ENCODE results near the gene GRIN3A.
"Not testable (repeated sequence)": the region's sequence is repeated elsewhere in the genome, so short reads cannot be mapped to it uniquely, and the experiment has no call there.

Gene GRIN3A

DNA sequence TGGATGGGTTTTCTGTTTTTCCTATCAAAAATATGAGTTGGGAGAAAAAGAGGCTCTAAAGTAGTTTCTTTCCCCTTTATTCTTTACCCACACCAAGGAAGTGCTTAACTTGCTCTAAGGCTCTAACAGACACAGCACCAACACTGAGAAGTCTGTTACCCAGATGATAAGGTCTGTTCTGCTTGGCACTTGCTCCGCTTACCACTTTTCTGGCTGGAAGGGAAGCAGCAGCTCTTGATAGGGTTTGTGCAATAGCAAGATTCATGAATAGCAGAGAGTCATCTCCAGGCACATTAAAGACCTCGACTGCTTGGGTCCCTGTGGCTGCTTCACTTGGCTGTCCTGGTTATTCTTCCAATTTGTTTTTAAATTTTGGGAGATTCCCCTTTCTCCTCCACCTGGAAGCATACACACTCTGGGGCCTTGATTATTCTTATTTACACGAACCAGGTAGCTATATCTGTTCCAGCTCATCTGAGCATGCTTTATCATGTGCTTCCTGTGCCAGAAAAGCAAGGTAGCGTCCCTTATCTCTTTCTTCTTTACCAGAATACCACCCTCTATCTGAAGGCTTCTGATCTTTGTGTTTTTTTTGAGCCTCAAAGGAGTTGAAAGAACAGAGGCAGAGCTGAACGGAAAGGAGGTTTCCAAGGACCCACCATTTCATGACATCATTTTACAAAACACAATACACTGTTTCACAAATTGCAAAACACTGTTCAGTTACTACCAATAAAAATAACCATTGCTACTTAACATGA lies 168.5 kb downstream of the GRIN3A start:
- DNase-seq = no peak

DNA sequence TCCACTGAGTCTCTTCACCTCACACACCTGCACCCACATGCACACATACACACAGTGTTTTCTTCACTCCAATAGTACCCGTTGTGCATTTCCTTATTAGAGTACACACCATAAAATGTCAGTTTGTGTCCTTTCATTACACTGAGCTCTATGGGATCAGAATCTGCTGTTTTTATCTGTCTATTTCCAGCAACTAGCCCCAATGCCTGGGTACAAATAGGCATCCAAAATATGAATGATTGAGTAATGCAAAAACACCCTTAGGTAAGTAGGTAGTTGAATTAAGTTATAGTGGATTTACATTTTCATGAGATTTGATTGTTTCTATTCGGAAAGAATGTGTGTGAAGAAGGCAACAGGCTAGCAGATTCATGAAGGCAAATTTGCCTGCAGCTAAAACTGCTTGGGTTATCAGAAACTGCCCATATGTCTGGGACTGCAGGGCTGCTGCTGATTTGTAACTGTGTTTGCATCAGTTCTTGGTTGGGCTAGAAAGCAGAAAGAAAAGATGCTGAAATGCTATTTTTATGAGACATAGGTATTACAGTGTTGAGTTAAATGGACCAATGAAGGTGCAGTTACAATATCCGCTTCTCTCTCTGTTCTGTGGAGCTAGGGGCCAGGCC lies 170.6 kb downstream of the GRIN3A start:
- DNase-seq = no peak

DNA sequence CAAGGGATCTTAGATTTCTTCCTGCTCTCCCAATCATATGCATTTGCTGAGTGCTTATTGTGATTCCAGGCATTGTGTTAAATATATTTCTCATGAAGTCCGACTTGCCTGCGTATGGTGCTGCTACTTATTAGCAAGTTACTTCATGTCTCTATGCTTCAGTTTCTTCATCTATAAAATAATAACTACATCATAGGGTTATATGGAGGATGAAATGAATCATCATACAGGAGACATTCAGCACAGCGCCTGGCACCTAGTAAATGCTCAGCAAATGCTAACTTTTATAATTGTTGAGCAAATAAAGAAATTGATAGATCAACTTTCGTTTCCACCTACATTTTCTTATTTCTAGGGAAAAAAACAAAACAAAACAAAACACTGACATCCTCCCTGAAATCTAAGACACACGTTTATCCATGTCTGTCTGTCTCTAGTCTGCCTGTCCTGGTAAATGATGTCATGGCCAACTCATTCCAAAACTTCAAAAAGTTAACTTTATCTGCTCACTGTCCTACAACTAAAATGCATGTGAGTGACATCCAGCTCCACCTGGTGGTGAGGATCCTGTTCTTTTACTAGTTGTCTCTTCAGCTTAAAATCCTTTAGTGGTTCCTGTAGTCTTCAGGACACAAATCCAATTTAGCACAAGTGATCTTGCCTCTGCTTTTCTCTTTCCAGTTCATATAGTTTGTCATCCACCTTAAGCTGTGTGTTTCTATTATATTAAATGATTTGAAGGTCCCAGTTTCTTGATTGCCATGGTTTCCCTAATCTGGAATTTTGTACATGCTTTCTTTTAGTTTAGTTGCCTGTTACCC lies 171.3 kb downstream of the GRIN3A start:
- peak in 1 of 4 experiments; percentile 14 for DNase-seq

DNA sequence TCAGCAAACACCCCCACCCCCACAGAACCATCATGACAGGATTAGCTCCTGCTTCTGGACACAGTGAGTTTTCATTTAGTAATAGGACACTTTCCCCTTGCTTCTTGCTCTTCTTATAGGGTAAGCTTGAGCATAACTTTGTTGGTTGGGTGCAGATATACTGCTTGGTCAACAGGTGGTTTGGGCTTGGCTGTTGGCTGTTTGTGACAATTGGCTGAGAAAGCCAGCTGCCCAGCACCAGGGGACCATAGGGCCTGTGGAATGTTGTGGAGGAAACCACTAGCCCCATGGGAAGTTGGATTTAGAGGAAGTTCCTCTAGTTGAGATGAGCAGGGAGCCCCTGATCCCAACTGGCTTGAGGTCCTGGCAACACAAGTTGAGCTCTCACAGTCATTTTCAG lies 174.2 kb downstream of the GRIN3A start:
- no peak for DNase-seq

DNA sequence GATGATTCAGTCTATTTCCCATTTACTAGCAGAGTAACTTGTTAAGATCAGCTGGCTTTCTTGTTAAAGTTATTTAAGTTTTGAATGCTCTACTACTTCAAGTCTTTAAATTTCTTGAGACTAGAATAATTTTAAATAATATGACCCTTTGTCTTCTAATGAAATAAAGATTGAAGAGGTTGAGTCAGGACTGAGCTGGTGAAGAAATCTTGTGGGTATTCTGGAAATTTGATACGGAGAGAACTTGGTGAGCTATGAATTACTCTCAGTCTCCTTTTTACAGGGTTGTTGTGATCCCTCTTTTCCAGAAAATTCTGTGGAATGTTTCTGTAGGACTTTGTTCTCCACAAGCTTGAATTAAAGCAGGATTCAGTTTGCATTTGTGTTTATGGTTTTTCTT lies 175.5 kb downstream of the GRIN3A start:
- DNase-seq = no peak

DNA sequence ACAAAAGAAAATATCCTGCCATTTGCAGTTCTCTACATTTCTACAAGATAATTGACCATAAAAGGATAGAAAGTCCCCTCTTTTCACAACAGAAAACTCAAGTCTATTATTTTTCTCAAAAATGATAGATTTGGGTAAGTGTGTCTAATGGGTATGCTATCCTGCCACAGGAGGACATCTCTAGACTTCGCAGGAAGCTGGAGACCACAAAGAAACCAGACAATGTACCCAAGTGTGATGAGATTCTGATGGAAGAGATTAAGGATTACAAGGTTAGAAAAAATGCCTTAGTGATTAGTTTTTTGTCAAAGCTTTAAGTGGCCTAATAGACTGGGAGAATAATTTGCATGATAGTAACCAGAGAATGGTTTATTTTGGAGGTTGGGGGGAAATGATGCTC lies 176.7 kb downstream of the GRIN3A start:
- no peak for DNase-seq

DNA sequence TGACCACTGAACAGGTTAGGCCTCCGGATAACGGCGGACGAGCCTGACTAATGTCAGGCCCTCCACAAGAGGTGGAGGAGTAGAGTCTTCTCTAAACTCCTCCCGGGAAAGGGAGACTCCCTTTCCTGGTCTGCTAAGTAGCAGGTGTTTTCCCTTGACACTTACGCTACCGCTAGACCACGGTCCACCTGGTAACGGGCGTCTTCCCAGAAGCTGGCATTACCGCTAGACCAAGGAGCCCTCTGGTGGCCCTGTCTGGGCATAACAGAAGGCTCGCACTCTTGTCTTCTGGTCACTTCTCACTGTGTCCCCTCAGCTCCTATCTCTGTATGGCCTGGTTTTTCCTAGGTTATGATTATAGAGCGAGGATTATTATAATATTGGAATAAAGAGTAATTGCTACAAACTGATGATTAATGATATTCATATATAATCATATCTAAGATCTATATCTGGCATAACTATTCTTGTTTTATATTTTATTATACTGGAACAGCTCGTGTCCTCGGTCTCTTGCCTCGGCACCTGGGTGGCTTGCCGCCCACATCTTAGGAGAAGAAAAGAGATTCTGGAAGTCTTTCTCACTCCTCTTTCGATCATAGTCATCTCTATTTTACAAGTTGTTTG lies 188.9 kb downstream of the GRIN3A start:
- not testable (repeated sequence) for DNase-seq

DNA sequence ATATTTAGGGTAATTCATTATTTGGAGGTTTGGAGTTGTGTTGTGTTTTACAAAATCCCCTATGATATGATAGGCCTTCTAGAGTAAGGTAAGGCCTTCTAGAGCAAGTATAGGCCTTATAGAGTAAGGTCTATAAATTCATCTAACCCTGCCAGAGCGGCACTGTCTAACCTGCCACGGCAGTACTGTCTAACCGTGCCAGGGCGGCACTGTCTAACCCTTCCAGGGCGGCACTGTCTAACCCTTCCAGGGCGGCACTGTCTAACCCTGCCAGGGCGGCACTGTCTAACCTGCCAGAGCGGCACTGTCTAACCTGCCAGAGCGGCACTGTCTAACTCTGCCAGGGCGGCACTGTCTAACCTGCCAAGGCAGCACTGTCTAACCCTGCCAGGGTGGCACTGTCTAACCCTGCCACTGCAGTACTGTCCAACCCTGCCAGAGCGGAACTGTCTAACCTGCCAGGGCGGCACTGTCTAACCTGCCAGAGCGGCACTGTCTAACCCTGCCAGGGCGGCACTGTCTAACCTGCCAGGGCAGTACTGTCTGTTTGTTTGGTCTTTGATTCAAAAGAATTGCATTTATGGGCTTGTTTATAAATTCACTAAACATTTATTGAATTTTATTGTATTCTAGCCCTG lies 195.2 kb downstream of the GRIN3A start:
- DNase-seq = no peak

DNA sequence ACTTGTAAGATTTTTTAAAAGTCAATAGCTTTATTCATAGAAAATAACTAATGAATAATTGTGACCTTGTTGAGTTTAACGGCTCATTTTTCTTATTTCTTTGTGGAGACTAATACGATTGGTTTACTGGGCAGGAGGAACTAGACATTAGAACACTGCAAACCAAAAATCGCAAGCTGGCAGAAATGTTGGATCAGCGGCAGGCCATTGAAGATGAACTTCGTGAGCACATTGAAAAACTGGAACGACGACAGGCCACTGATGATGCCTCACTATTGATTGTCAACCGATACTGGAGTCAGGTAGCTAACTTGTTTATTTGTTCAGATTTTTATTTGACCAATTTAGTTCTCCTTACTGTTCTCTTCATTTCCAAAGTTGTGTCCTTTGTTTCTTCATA lies 198.4 kb downstream of the GRIN3A start:
- no peak for DNase-seq

DNA sequence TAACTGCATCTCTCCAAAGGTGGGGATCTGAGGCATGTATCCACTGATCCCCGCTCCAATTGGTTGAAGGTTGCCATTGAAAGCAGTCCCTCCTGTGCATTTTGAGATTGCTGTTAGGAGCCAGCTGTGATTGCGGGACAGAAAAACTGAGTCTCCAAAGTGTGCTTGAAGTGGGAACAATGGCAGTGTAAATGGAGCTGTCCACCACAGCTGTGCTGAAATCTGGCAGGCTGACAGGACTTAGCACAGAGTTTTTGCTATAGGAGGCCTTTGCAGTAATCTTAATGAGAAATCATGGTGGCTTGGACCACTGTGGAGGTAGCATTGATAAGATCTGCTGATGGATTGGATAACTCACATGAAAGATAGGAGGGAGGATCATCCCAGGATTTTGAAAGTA lies 201.5 kb downstream of the GRIN3A start:
- no peak for DNase-seq

DNA sequence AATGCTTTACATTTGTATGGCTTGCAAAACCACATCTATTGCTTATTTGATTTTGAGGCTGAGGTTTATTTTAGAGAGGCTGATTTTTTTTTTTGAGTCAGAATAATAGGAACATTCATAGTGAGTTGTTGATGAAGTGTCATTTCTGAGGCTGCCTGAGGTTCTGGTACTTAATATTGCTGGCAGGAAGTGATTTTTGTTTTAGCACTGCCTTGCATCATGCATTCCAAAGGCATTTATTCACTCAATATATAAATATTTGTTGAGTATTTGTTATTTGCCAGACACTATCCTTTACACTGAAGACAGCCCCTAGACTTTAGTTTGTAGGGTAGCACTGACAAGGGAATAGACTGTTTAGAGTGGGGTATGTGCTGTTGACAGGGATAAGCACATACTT lies 202.1 kb downstream of the GRIN3A start:
- no peak for DNase-seq

DNA sequence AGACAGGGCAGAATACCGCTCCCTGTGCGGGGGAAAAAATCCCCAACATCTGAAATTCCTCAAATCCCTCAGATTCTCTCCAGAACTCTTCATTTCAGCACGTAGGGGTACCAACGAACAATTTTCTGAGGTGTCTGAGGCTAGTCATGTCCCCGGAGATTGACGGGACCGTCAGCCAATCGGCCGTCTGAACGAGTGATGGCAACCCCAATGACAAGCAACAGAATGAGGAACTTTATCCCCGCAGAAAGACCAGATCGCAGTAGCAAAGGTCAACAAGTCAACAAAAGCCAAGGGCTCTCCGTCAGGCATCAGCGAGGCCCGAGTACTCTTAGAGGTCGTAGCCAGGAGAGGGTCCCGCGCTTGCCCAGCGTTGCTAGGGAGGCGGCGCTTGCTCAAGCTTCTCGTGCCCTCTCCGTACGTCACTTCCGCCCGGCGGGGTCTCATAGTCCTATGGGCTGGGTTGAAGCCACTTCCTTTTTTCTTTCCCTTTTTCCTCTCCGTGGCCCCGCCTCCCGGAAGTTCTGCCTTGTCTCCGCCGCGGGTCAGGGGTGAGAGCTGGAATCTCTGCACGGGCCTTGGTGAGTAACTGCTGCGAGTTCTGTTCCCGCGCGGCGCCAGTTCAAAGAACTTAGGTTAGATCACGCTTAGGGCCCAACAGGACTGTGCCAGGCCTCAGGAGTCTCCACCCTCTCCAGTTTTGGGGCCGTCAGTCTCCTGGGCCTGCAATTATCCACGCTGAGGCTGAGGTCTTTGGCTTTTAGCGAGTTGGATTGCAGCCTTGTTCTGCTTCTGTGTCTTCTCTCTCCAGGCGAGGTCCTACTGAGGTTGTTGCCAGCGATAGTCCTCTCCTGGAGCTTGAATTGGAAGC lies 204.9 kb downstream of the GRIN3A start, which contains the start of gene RNF20:
Gene RNF20 (plus strand): TSS at position 520 of the 871 bp plus-strand sequence. CDS start 1,571 bp downstream, outside the sequence.
- peak; percentile 98 to 99 (median 98) for DNase-seq

DNA sequence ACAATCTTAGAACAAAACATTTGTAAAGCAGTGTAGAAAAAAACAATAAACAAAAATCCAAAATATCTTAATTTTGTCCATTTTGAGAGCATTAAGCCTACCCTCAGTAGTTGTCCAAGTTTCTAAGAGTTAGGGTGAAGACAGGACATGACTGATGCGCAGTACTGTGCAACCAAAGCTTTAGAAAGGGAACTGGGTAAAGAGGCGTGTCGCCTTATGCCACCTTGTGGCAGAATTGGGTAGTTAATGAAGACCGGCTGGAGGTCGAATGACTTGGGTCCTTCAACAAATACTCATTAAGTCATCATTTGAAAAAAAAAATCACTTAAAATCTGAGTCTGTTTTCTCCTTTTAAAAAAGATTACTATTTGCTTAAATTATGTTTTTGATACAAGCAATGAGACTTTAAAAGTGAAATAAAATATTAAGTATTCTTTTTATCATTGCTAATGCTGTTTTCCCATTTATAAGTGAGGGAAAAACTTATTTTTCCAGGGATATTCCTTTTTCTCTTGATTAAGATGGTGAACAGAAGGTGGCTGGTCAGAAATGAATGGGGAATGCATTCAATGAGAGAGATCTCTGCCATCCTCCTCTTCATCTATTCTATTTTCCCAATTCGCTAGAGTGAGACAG lies 208.3 kb downstream of the GRIN3A start:
- DNase-seq = peak; percentile 5 to 21 (median 10)

DNA sequence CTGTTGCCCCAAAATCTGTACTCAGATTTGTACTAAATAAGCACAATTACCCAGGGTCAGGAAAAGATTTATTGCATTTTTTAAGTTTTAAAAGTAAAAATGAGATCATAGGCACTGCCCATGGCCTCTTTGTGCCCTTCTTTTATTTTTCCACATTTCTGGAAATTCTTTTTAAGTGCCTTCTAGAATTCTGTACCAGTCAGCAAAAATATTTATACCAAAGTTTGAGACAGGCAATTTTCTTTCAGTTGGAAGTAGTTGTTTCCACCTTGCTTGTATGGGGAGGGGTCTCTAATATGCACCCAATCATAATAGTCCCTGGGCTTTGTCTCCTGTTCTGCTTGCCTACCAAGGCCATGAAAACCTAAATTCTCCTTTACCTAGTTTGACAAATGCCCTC lies 210.4 kb downstream of the GRIN3A start:
- DNase-seq = no peak

DNA sequence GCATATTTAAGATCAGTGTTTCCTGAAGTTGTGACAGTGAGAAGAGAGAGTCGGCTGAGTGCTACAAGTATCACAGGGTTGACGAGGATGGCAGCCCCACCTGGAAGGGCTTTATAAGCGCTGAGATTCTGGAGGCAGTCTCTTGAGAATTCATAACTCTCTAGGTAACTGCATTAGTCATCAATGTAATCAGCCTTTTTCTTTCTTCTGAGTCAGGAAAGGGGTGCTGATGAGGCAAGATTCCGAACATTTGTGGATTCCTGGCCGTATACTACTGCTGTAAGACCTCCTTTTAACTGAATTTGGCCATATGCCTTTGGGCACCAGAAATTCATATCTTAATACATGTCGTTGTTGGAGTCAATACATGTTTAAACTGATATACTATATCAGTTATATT lies 211.4 kb downstream of the GRIN3A start:
- DNase-seq = no peak

DNA sequence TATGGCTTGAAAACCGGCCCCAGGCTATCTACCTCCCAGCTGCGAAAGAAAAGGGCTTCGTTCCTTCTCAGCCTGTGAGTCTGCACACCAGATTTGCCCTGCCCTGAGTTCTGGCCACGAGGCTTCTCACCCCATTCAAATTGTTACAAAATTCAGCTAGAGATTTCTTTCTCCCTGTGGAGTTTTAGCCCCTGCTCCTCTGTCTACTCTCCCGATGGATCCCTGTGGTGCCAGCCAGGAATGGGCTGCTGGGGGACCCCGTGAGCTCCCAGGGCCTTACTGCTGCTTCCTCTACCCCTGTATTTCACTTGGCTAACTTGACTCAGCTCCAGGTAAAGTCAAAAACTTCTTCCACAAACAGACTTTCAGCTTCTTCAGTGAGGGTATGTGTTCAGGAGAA lies 214.1 kb downstream of the GRIN3A start:
- no peak for DNase-seq
